ENCODE results near the gene PPM1B.

DNA sequence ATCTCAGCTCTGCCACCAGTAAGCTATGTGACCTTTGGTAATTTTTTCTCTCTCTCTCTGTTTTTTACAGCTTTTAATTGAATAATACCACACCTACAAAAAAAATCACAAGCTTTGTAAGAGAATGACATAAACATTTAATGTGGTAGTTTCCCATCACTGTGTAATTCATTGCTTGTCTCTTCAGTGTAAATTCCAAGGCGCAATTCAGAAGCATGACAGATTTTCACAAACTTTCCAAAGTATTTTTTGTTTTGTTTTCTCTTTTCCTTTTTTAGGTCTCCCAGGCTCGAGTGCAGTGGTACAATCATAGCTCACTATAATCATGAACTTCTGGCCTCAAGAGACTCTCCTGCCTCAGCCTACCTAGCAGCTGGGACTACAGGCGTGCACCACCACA lies 25.0 kb upstream of the PPM1B start:
- TF ChIP-seq EZH2 (IDR thresholded peaks at IDR 0.05; ENCODE audit: borderline replicate concordance, low read depth, low read length, severe bottlenecking): no peak
- TF ChIP-seq, protein P1, sequence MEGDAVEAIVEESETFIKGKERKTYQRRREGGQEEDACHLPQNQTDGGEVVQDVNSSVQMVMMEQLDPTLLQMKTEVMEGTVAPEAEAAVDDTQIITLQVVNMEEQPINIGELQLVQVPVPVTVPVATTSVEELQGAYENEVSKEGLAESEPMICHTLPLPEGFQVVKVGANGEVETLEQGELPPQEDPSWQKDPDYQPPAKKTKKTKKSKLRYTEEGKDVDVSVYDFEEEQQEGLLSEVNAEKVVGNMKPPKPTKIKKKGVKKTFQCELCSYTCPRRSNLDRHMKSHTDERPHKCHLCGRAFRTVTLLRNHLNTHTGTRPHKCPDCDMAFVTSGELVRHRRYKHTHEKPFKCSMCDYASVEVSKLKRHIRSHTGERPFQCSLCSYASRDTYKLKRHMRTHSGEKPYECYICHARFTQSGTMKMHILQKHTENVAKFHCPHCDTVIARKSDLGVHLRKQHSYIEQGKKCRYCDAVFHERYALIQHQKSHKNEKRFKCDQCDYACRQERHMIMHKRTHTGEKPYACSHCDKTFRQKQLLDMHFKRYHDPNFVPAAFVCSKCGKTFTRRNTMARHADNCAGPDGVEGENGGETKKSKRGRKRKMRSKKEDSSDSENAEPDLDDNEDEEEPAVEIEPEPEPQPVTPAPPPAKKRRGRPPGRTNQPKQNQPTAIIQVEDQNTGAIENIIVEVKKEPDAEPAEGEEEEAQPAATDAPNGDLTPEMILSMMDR (IDR thresholded peaks at IDR 0.05; ENCODE audit: borderline replicate concordance, extremely low read depth, low read length, poor library complexity, severe bottlenecking): no peak

Data from DND-41 (cell line).